OCI-LY7 (cell line): ENCODE measurements around the gene UBL3. TPM values are rescaled to one million over a fixed set of nuclear protein-coding genes. Genes with fewer than 3 reads are reported as not detected.

Source experiments
- BruUV-seq: library from RNA; stranded (reverse); fragments of 400-500 nt; replicated peaks from 2 replicates; lab custom pipeline; 2021; lab: Mats Ljungman, UMichigan
- CTCF ChIA-PET: fragments of 300-600 bp; sonication (Branson Sonifier 250); formaldehyde crosslinking; loops from one replicate; lab custom pipeline; 2022; ENCODE audit warnings: antibody characterized with exemption; ENCODE audit not compliant: unreplicated experiment; lab: Charles Lee
- POLR2A ChIA-PET: fragments of 300-600 bp; sonication (Branson Sonifier 250); formaldehyde crosslinking; loops from one replicate; lab custom pipeline; 2022; ENCODE audit warnings: antibody characterized with exemption; lab: Charles Lee
- DNase-seq: peaks from one replicate; pipeline ENCODE4 v3.0.0-alpha.2; 2015; ENCODE audit warnings: low spot score
- H2AFZ ChIP-seq: fragments of 200-600 bp; sonication (generic), shearing (Covaris generic); 2 replicates; pipeline ENCODE4 v1.6.1; 2014; ENCODE audit warnings: mild to moderate bottlenecking, antibody characterized with exemption, low read length, moderate library complexity
- H3K27ac ChIP-seq: fragments of 200-600 bp; sonication (generic); 2 replicates; pipeline ENCODE4 v1.5.1; 2014; ENCODE audit warnings: mixed run types, low read depth, mild to moderate bottlenecking, moderate library complexity, low read length, inconsistent platforms; ENCODE audit not compliant: poor library complexity, severe bottlenecking
- H3K36me3 ChIP-seq: fragments of 200-600 bp; sonication (generic); 2 replicates; pipeline ENCODE4 v1.6.1; 2014; ENCODE audit warnings: mild to moderate bottlenecking, antibody characterized with exemption, low read length, moderate library complexity, mixed read lengths; ENCODE audit not compliant: insufficient read depth
- H3K4me1 ChIP-seq: fragments of 200-600 bp; sonication (generic); 2 replicates; pipeline ENCODE4 v1.5.1; 2014; ENCODE audit warnings: mild to moderate bottlenecking, low read length; ENCODE audit not compliant: insufficient read depth, poor library complexity, severe bottlenecking
- H3K4me2 ChIP-seq: fragments of 200-600 bp; sonication (generic); 2 replicates; pipeline ENCODE4 v1.6.1; 2014; ENCODE audit warnings: mild to moderate bottlenecking, low read length
- H3K4me3 ChIP-seq: fragments of 200-600 bp; sonication (generic); 2 replicates; pipeline ENCODE4 v1.5.1; 2014; ENCODE audit warnings: mild to moderate bottlenecking, low read depth, low read length; ENCODE audit not compliant: poor library complexity, severe bottlenecking
- H3K79me2 ChIP-seq: fragments of 200-600 bp; sonication (generic); 2 replicates; pipeline ENCODE4 v1.6.1; 2016; ENCODE audit warnings: low read depth, mild to moderate bottlenecking, low read length, moderate library complexity, mixed read lengths; ENCODE audit not compliant: insufficient read depth
- H3K9me2 ChIP-seq: fragments of 200-600 bp; sonication (generic); 2 replicates; pipeline ENCODE4 v1.6.1; 2016; ENCODE audit warnings: mild to moderate bottlenecking, low read length, mixed read lengths; ENCODE audit not compliant: insufficient read depth
- H3K9me3 ChIP-seq: fragments of 200-600 bp; sonication (generic); 2 replicates; pipeline ENCODE4 v1.6.1; 2014; ENCODE audit warnings: mild to moderate bottlenecking, mixed run types, low read length, mixed read lengths
- H4K20me1 ChIP-seq: fragments of 200-600 bp; sonication (generic); 2 replicates; pipeline ENCODE4 v1.6.1; 2014; ENCODE audit warnings: mild to moderate bottlenecking, antibody characterized with exemption, low read length, moderate library complexity, mixed read lengths; ENCODE audit not compliant: insufficient read depth
- EZH2phosphoT487 ChIP-seq: fragments of 200-600 bp; sonication (generic); IDR thresholded peaks from 2 replicates; pipeline ENCODE4 v1.6.1; 2018; ENCODE audit warnings: low read depth, borderline replicate concordance, mild to moderate bottlenecking, mixed run types, antibody characterized with exemption, low read length, moderate library complexity, mixed read lengths
- intact Hi-C: fragments of 100-400 bp; cut with micrococcal nuclease; formaldehyde crosslinking; loops from one replicate; pipeline ENCODE4 v1.10.0; 2022; ENCODE audit not compliant: unreplicated experiment
- total RNA-seq, 2 experiments: library from RNA; depleted of rRNA in 1 of 2; stranded (reverse); fragments of >200 nt in 1 of 2; shearing (Covaris generic) in 1 of 2; gene quantifications; 2 replicates each; pipeline ENCODE4 v1.2.3, GENCODE V29; 2014 to 2022
- TF ChIP-seq, protein P1 (sequence below): fragments of 200-600 bp; sonication (generic); conservative IDR thresholded peaks from 2 replicates; pipeline ENCODE4 v1.5.1; 2014; ENCODE audit warnings: mild to moderate bottlenecking, antibody characterized with exemption, low read length, moderate library complexity, mixed read lengths

UBL3 gene
- total RNA-seq, 2 experiments from 2014 or later, result 5.6 to 11.4 TPM

DNA sequence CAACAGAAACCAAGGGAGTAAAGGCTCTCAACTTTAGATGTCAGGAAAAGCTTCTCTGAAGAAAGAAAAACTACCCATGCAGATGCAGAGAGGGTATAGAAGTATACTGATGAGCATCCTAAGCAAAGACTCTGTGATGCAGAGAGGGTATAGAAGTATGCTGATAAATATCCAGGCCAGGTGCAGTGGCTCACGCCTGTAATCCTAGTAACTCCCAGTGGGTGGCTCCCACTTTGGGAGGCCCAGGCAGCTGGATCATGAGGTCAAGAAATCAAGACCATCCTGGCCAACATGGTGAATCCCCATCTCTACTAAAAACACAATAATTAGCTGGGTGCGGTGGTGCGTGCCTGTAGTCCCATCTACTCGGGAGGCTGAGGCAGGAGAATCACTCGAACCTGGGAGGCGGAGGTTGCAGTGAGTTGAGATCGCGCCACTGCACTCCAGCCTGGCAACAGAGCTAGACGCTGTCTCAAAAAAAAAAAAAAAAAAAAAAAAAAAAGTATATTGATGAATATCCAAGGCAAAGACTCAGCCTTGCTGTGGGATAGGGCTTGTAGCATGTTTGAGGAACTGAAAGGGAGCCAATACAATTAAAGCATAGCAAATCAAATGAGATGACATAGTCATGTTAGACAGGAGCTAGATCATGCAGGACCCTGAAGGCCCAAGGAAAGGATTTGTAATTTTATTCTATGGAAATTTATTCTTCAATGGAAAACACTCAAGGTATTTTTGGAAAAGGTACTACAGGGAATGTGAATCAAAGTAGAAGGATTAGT is 14.9 kb downstream of the UBL3 start:
- no TSS peak for BruUV-seq
- Histone ChIP-seq H3K79me2 (no peaks in the 10 kb centered on the region), H3K4me1 (no peaks in the 10 kb centered on the region), H3K36me3 (no peaks in the 10 kb centered on the region), H3K4me3 (no peak overlapping the region), H2AFZ (no peak overlapping the region), H3K9me3 (no peaks in the 10 kb centered on the region), H3K4me2 (no peak overlapping the region), H3K9me2 (no peaks in the 10 kb centered on the region), H4K20me1 (0 out of 2 replicates have a peak, but pooled peaks cover 4% of the 10 kb centered on the region), H3K27ac (no peak overlapping the region)
- ChIA-PET POLR2A (interaction anchor here (0.7 to 1.1 kb wide), 4 partner anchors 8 to 97 kb away, joined by 3 to 4 read pairs (median 3); partner anchors contain the start of gene UBL3), CTCF (no interaction called here)
- no peak for TF ChIP-seq EZH2phosphoT487
- TF ChIP-seq, protein P1, sequence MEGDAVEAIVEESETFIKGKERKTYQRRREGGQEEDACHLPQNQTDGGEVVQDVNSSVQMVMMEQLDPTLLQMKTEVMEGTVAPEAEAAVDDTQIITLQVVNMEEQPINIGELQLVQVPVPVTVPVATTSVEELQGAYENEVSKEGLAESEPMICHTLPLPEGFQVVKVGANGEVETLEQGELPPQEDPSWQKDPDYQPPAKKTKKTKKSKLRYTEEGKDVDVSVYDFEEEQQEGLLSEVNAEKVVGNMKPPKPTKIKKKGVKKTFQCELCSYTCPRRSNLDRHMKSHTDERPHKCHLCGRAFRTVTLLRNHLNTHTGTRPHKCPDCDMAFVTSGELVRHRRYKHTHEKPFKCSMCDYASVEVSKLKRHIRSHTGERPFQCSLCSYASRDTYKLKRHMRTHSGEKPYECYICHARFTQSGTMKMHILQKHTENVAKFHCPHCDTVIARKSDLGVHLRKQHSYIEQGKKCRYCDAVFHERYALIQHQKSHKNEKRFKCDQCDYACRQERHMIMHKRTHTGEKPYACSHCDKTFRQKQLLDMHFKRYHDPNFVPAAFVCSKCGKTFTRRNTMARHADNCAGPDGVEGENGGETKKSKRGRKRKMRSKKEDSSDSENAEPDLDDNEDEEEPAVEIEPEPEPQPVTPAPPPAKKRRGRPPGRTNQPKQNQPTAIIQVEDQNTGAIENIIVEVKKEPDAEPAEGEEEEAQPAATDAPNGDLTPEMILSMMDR, result no peak
- intact Hi-C loops, result no loop called here
- DNase-seq, result no peak

DNA sequence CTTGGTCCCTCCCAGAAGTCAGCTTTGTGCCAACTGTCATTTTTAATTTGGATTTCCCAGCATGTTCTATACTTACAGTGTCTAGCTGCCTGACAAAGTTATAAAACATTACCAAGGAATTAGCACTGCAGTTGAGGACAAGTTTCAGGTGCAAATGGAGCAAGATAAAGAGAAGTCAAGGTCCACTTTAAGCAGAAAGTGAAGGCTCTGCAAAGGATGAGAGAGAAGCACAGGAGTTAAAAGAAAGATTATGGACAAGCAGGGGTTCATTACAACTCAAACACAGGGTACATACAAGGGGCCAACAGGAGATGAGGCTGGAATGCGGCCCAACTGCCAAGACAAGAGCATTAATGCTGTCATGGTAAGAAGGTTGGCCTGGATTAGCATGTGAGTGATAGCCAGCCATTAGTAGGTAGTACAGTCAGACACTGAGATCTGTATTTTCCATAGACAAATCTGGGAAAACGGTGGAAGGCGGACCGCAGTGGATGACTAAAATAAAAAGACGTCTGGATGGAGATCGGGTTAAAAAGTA is 17.6 kb downstream of the UBL3 start:
- H4K20me1 ChIP-seq, result no peaks in the 10 kb centered on the region
- ChIA-PET CTCF (no interaction called here), POLR2A (no interaction called here)

More for the DNA sequence above, 17.6 kb downstream of the UBL3 start:
- H3K4me2 ChIP-seq, result no peak overlapping the region
- H2AFZ ChIP-seq, result no peak overlapping the region
- H3K27ac ChIP-seq, result no peak overlapping the region
- no TSS peak for BruUV-seq
- H3K79me2 ChIP-seq, result no peaks in the 10 kb centered on the region
- H3K4me3 ChIP-seq, result no peak overlapping the region
- H3K4me1 ChIP-seq, result no peaks in the 10 kb centered on the region
- TF ChIP-seq EZH2phosphoT487, result no peak
- TF ChIP-seq, protein P1, result no peak
- intact Hi-C loops, result no loop called here
- DNase-seq, result no peak
- H3K9me3 ChIP-seq, result no peaks in the 10 kb centered on the region
- H3K36me3 ChIP-seq, result no peaks in the 10 kb centered on the region
- no peaks in the 10 kb centered on the region for H3K9me2 ChIP-seq
